ENCODE data around the gene TPCN2. TPM values are rescaled to one million over a fixed set of nuclear protein-coding genes. Genes with fewer than 3 reads are reported as not detected.
A peak's percentile ranks its signal among the peaks of the same experiment; 100 is the strongest.

The TPCN2 gene
- total RNA-seq, 1 donor from 2014 or later: 4.5 TPM

DNA sequence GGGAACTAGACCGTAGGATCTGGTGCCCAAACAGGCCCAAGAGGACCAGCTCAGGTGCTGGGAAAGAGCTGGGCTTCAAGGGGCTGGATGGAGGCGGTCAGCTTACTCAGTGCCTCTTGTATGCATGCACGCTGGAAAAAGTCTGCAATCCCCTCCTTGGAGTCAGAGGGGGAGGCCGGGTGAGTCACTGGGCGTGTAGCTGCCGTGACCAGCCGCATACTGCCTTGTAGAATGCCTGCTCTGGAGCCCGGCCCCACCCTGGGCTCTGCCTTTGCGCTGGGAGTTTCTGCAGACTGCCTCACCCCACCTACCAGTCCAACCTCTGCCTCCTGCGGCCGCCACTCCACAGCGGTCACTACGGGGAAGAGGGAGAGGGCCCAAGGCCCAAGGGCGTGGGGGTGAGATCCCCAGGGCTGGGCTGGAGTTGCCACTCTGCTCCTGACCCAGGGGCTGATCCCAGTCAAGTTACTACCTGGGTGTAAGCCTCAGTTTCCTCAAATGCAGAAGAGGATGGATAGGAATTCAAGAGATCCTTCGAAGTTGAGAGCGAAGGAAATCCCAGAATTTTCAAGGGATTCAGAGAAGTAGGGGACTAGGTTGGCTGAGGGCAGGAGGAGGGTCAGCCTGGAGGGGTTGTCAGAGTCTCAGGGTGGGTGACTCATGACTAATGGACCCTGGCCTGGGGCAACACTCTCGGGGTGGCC is 39.8 kb upstream of the TPCN2 start:
- DNase-seq (ENCODE audit: low read depth): peak; percentile 93
- H3K36me3 ChIP-seq (ENCODE audit: control insufficient read depth, insufficient read depth, low read length): no peaks in the 10 kb centered on the region
- no peak for FAIRE-seq
- no peak overlapping the region for H3K4me3 ChIP-seq (ENCODE audit: low read depth, low read length)
- peaks cover 4% of the 10 kb centered on the region for H3K27me3 ChIP-seq (ENCODE audit: control insufficient read depth, insufficient read depth, low read length)
- TF ChIP-seq CTCF (IDR thresholded peaks at IDR 0.05; ENCODE audit: insufficient read depth, low read length, severe bottlenecking): no peak

- no peak for FAIRE-seq
These were observed 39.1 kb upstream of the TPCN2 start for GRCh38 chr11:69009441-69010211.

DNA sequence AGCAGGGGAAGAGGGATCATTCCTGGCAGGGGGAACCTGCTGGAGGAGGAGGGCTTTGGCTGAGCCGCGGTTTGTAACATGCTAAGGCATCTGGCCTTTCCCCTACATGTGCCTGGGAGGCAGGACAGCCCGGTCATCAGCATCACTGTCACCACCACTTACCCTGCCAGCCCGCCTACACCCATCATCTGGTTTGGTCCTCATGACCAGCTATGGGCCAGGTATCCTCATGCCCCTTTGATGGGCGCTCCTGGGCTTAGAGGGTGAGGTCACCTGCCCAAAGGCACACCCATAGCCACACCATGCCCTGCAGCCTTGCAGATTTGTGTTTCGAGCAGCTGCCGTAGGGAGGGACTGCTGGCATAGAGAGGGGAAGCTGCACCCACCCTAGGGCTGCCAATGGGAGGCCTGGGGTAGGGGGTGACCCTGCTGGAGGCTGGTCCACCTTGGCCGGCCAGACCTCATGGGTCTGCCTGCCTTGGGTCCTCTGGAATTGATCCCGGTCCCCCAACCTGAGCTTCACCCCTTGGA is 38.3 kb upstream of the TPCN2 start:
- FAIRE-seq (no peak), DNase-seq (ENCODE audit: low read depth) (peak; percentile 29)
- H3K4me3 ChIP-seq (ENCODE audit: low read depth, low read length): no peak overlapping the region
- no peak for TF ChIP-seq CTCF (IDR thresholded peaks at IDR 0.05; ENCODE audit: insufficient read depth, low read length, severe bottlenecking)
- H3K36me3 ChIP-seq (ENCODE audit: control insufficient read depth, insufficient read depth, low read length): no peaks in the 10 kb centered on the region
- H3K27me3 ChIP-seq (ENCODE audit: control insufficient read depth, insufficient read depth, low read length): peaks cover 6% of the 10 kb centered on the region

More at GRCh38 chr11:69009441-69010211, 39.1 kb upstream of the TPCN2 start:
- H3K36me3 ChIP-seq (ENCODE audit: control insufficient read depth, insufficient read depth, low read length): no peaks in the 10 kb centered on the region
- no peak overlapping the region for H3K4me3 ChIP-seq (ENCODE audit: low read depth, low read length)
- no peak for TF ChIP-seq CTCF (IDR thresholded peaks at IDR 0.05; ENCODE audit: insufficient read depth, low read length, severe bottlenecking)
- H3K27me3 ChIP-seq (ENCODE audit: control insufficient read depth, insufficient read depth, low read length): peaks cover 4% of the 10 kb centered on the region
- no peak for DNase-seq (ENCODE audit: low read depth)

DNA sequence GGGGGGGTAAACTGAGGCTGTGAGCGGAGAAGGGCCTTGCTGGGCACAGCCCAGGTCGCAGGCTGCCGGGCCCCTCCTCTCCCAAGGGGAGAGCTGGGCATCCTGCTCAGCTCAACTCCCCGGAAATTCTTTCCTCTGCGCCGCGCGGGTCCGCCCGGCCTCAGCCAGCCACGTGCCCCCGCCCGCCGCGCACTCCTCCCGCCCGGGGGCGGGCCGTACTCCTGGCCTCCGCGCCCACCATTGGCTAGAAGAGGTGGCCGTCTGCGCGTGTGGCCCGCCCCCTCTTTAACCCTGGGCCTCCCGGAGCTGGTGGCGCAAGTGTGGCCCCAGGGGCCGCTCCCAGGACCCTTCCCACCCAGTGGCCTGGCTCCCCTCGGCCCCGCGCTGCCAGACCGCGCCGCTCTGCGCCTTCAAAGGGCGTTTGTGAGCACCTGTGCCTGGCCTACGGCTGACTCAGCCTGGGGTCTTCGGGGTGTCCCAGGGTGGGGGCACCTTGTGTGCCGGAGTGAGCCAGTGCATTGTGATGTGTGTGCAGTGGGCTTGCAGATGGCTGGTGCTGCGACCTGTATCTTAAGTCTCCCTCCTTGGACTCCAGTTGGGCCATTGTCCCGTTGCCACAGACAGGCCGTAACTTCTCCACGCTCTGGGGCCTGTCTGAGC is 37.6 kb upstream of the TPCN2 start:
- Histone ChIP-seq H3K4me3 (ENCODE audit: low read depth, low read length) (no peak overlapping the region), H3K27me3 (ENCODE audit: control insufficient read depth, insufficient read depth, low read length) (peaks cover 6% of the 10 kb centered on the region), H3K36me3 (ENCODE audit: control insufficient read depth, insufficient read depth, low read length) (no peaks in the 10 kb centered on the region)
- TF ChIP-seq CTCF (IDR thresholded peaks at IDR 0.05; ENCODE audit: insufficient read depth, low read length, severe bottlenecking): no peak
- FAIRE-seq (no peak), DNase-seq (ENCODE audit: low read depth) (peak; percentile 37)

GRCh38 chr11:69011624-69012091 is 37.1 kb upstream of the TPCN2 start:
- no peak for TF ChIP-seq CTCF (IDR thresholded peaks at IDR 0.05; ENCODE audit: insufficient read depth, low read length, severe bottlenecking)
- FAIRE-seq: no peak
- no peaks in the 10 kb centered on the region for H3K36me3 ChIP-seq (ENCODE audit: control insufficient read depth, insufficient read depth, low read length)
- DNase-seq (ENCODE audit: low read depth): no peak
- peaks cover 6% of the 10 kb centered on the region for H3K27me3 ChIP-seq (ENCODE audit: control insufficient read depth, insufficient read depth, low read length)
- H3K4me3 ChIP-seq (ENCODE audit: low read depth, low read length): no peak overlapping the region

Measured in bronchial epithelial cell (primary cell).